ENCODE results near the gene CSDE1. TPM values are rescaled to one million over a fixed set of nuclear protein-coding genes. Genes with fewer than 3 reads are reported as not detected.

The CSDE1 gene
- total RNA-seq, 6 donors from 2014 or later: 223 to 548 (median 373) TPM

- TF ChIP-seq EP300 (IDR thresholded peaks at IDR 0.05) (no peak), POLR2A (IDR thresholded peaks at IDR 0.05) (no peak), POLR2AphosphoS5 (IDR thresholded peaks at IDR 0.05) (no peak), CTCF (IDR thresholded peaks at IDR 0.05) (no peak)
- Histone ChIP-seq H3K4me1 (peaks cover 32 to 48% (median 37%) of the 10 kb centered on the region in 4 donors), H3K36me3 (peaks cover 0 to 66% (median 9%) of the 10 kb centered on the region in 4 donors), H3K27ac (no peak overlapping the region), H3K4me3 (no peak overlapping the region), H3K27me3 (no peaks in the 10 kb centered on the region), H3K9me3 (no peaks in the 10 kb centered on the region)
- WGBS, 2 donors: 81 to 82% methylated on average over 6 of the region's 6 CpGs
- no peak for DNase-seq
- ATAC-seq (ENCODE audit: low FRiP score in 2 of 2): no peak
Observed at GRCh38 chr1:114746450-114747121, 11.2 kb downstream of the CSDE1 start.

- no peak overlapping the region for H3K4me3 ChIP-seq
- no peaks in the 10 kb centered on the region for H3K27me3 ChIP-seq
- H3K27ac ChIP-seq: no peak overlapping the region
- no peak for ATAC-seq (ENCODE audit: low FRiP score in 2 of 2)
- H3K36me3 ChIP-seq: peaks cover 0 to 72% (median 9%) of the 10 kb centered on the region in 4 donors
- DNase-seq: no peak
- no peak for TF ChIP-seq POLR2A (IDR thresholded peaks at IDR 0.05)
- no peak for TF ChIP-seq POLR2AphosphoS5 (IDR thresholded peaks at IDR 0.05)
- no peak for TF ChIP-seq CTCF (IDR thresholded peaks at IDR 0.05)
- no peak for TF ChIP-seq EP300 (IDR thresholded peaks at IDR 0.05)
- H3K9me3 ChIP-seq: no peaks in the 10 kb centered on the region
- WGBS, 2 donors: 63 to 64% methylated on average over 2 of the region's 2 CpGs
- peaks cover 19 to 36% (median 24%) of the 10 kb centered on the region in 4 donors for H3K4me1 ChIP-seq
Observed at GRCh38 chr1:114745291-114745690, 12.5 kb downstream of the CSDE1 start.

- TF ChIP-seq CTCF (IDR thresholded peaks at IDR 0.05) (no peak), POLR2AphosphoS5 (IDR thresholded peaks at IDR 0.05) (no peak), EP300 (IDR thresholded peaks at IDR 0.05) (no peak), POLR2A (IDR thresholded peaks at IDR 0.05) (no peak)
- Histone ChIP-seq H3K9me3 (no peaks in the 10 kb centered on the region), H3K4me3 (no peak overlapping the region), H3K27ac (no peak overlapping the region), H3K4me1 (peaks cover 0 to 21% (median 5%) of the 10 kb centered on the region in 4 donors), H3K36me3 (peaks cover 7 to 67% (median 12%) of the 10 kb centered on the region in 4 donors), H3K27me3 (no peaks in the 10 kb centered on the region)
- 94 to 96% methylated on average over 11 of the region's 11 CpGs for WGBS, 2 donors
- DNase-seq: no peak
- no peak for ATAC-seq (ENCODE audit: low FRiP score in 2 of 2)
Observed at GRCh38 chr1:114741963-114742746, 15.6 kb downstream of the CSDE1 start.

DNA sequence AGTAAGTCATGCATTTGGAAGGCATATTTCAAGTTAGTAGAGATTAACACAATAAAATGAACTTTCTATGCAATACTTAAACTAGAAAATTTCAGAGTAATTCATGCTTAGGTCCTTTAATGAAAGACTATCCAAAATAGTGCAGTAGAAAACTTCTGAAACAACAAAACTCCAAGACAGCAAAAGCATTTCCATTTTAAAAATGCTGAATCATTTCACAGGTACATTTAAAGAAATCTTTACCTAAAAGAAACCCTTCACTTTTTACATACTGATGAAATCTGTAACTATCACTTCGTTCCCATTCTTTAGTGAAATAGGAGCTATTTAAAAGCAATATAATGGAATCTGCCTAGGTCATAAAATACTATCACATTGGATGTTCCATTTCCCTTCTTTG lies 17.5 kb downstream of the CSDE1 start:
- DNase-seq: no peak
- Histone ChIP-seq H3K27ac (no peak overlapping the region), H3K9me3 (no peaks in the 10 kb centered on the region), H3K4me3 (no peak overlapping the region), H3K27me3 (no peaks in the 10 kb centered on the region), H3K4me1 (peaks cover 0 to 17% (median under 1%) of the 10 kb centered on the region in 4 donors), H3K36me3 (peaks cover 17 to 70% (median 28%) of the 10 kb centered on the region in 4 donors)
- WGBS, 2 donors: 92 to 98% methylated on average over 1 of the region's 1 CpG
- TF ChIP-seq POLR2AphosphoS5 (IDR thresholded peaks at IDR 0.05) (no peak), EP300 (IDR thresholded peaks at IDR 0.05) (no peak), POLR2A (IDR thresholded peaks at IDR 0.05) (no peak), CTCF (IDR thresholded peaks at IDR 0.05) (no peak)
- no peak for ATAC-seq (ENCODE audit: low FRiP score in 2 of 2)
